Measurements from ENCODE around the gene GRAMD1A. TPM values are rescaled to one million over a fixed set of nuclear protein-coding genes. Genes with fewer than 3 reads are reported as not detected.

The GRAMD1A gene
- 63.1 TPM for total RNA-seq

GRCh38 chr19:34999498-35000337, at the start of gene GRAMD1A:
TSS of gene GRAMD1A (plus strand) at chr19:35000323. CDS start at chr19:35000479, 156 bp downstream.

DNA sequence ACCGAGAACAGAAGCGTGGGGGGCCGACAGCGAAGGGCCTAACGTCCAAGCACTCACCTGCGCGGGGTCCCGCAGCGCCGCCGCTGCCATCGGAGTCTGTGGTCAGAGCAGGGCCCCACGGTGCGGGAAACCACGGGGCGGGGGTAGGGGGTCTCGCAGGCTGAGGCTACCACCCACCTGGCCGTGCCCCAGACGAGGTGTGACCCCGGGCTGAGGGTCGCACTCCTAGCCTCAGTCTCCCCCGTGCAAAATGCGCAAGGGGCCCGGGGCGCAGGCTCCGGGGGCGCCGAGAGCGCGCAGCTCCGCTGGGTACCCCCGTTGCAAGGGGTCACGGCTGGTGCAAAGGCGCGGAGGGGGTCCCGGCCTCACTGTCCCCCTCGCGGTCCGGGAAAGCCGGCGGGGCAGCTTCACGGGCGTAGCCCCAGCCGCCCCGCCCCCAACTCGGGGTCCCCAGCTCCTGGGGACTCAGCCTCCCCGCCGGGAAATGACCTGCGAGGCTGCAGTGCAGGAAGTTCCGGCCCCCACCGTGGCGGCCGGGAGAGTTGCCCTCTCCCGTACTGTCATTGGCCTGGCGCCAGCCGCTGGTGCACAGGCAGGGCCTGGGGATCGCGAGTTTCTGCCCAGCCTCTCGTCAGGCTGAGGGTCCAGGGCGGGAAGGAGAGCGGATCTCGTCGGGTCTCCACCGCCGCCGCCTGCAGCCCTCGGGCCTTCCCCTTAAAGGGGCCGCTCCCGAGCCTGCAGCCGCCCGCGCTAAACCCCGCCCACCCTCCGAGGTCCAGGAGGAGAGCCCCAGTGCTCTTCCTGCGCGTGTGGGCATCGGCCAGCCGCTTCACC, 36.3 kb upstream of the GRAMD1A start, which contains the start of gene ZNF792:
Gene ZNF792 (minus strand): TSS at position 657 of the 834 bp plus-strand sequence. CDS start 567 bp downstream, at position 90.

DNA sequence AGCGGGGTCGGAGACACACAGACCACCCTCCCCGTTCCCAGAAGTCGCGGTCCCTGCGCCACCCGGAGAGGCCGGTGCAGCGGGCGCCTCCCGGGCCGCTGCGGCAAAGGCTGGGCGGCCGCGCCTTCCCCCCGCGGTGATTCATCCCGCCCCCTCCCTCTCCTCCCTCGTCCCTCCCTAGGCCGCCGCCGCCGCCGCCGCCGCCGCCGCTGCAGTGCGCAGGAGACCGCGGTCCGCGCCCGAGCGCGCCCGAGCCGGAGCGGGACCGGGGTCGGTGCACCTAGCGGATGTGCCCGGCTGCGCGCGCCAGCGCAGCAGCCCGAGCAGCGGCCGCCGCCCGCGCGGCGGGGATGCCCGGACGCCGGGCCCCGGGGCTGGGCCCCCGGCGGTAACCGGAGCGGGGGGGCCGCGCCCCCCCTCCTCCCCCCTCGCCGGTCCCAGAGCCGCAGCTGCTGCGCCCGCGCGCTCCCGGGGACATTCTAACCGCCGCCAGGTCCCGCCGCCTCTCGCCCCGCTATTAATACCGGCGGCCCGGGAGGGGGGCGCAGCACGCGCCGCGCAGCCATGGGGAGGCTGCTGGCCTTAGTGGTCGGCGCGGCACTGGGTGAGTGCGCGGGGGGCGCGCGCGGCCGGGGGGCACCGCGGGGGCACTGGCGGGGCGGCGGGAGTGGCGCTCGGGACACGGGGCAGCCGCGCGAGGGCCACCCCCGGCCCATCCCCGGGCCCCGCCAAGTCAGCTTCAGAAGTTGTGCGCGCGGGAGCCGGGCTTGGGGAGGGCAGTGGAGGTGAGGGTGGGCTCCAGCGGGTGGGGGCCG, 30.3 kb downstream of the GRAMD1A start, which contains the start of gene SCN1B:
Gene SCN1B (plus strand): TSS at position 214 of the 815 bp plus-strand sequence. CDS start 351 bp downstream, at position 565.

DNA sequence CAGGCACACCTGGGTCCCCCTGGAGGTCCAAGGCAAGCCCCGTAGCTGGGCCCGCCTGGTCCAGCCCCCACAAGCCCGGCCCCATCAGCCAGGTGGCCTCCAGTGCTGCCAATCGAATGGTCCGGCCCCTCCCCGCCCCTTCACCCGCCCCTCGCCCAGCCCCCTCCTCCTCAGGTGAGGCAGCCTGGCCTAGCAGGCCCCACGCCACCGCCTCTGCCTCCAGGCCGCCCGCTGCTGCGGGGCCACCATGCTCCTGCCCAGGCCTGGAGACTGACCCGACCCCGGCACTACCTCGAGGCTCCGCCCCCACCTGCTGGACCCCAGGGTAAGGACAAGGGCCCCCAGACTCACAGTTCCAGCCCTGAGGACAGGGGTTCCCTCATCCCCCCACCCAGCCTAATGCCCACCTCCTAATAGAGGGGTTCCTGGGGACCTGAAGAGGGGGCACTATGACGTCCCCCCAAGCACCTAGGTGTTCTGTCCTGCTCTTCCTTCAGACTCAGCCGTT, 41.5 kb downstream of the GRAMD1A start, which contains the start of gene HPN:
Gene HPN (plus strand): TSS at position 174 of the 508 bp plus-strand sequence. CDS start 786 bp downstream, outside the sequence.

Other genes with a start within 250 kb of the GRAMD1A start
- gene ZNF599, start 227.1 kb upstream of the GRAMD1A start, total RNA-seq: 10.9 TPM
- gene ZNF30, start 73.4 kb upstream of the GRAMD1A start, total RNA-seq: 4.6 TPM
- gene ZNF792, start 36.1 kb upstream of the GRAMD1A start, total RNA-seq: 12.8 TPM
- 3.0 TPM for gene SCN1B, start 30.1 kb downstream of the GRAMD1A start, total RNA-seq
- 62.8 TPM for gene HPN, start 41.4 kb downstream of the GRAMD1A start, total RNA-seq
- 25.8 TPM for gene FXYD3, start 115.5 kb downstream of the GRAMD1A start, total RNA-seq
- gene LGI4, start 134.7 kb downstream of the GRAMD1A start, total RNA-seq: 5.1 TPM
- gene FXYD1, start 138.5 kb downstream of the GRAMD1A start, total RNA-seq: 19.7 TPM
- gene FXYD7, start 142.9 kb downstream of the GRAMD1A start, total RNA-seq: 0.41 TPM
- 14.9 TPM for gene FXYD5, start 154.4 kb downstream of the GRAMD1A start, total RNA-seq
- not detected for gene FAM187B, start 228.4 kb downstream of the GRAMD1A start, total RNA-seq
- gene LSR, start 248.7 kb downstream of the GRAMD1A start, total RNA-seq: 59.6 TPM

All from metanephros (tissue), 1 donor.